CD1c-positive myeloid dendritic cell (primary cell): ENCODE data around the gene RP9.
A peak's percentile ranks its signal among the peaks of the same experiment; 100 is the strongest.

ENCODE experiments used
- DNase-seq: peaks from one replicate; pipeline ENCODE4 v3.0.0-alpha.2; 2016; ENCODE audit errors: extremely low spot score

The RP9 gene

GRCh38 chr7:33062782-33063443 lies 46.3 kb downstream of the RP9 start:
- DNase-seq = peak; percentile 97

GRCh38 chr7:33062023-33062781 lies 47.0 kb downstream of the RP9 start, which contains the start of gene NT5C3A:
Gene NT5C3A, minus strand, starts transcription at chr7:33062776. Its CDS starts 71 bp downstream, at chr7:33062705.
- DNase-seq = no peak

- no peak for DNase-seq
These were observed 47.8 kb downstream of the RP9 start for GRCh38 chr7:33061282-33061937.

GRCh38 chr7:33059635-33060034 lies 49.6 kb downstream of the RP9 start:
- DNase-seq = no peak

GRCh38 chr7:33055158-33055557 lies 54.0 kb downstream of the RP9 start:
- DNase-seq = no peak

GRCh38 chr7:33054261-33054964 lies 54.8 kb downstream of the RP9 start:
- DNase-seq = peak; percentile 38

- no peak for DNase-seq
These were observed 55.5 kb downstream of the RP9 start for GRCh38 chr7:33053721-33054120.

GRCh38 chr7:33050535-33051318 lies 58.5 kb downstream of the RP9 start:
- DNase-seq = peak; percentile 72

- DNase-seq = no peak
These were observed 60.5 kb downstream of the RP9 start for GRCh38 chr7:33048704-33049103.

GRCh38 chr7:33048257-33048656 lies 60.9 kb downstream of the RP9 start:
- DNase-seq = no peak

GRCh38 chr7:33044986-33045385 lies 64.2 kb downstream of the RP9 start:
- DNase-seq = no peak
